HG03280 (cell line): ENCODE results near the gene LTB4R.

Experiments
- ATAC-seq: cut with Tn5 transposase; IDR thresholded peaks from one replicate; pipeline ENCODE4 v1.9.1; 2021; ENCODE audit warnings: mild to moderate bottlenecking, moderate library complexity; ENCODE audit not compliant: unreplicated experiment

LTB4R gene

GRCh38 chr14:24278424-24278823 is 32.9 kb upstream of the LTB4R start:
- no peak for ATAC-seq

- no peak for ATAC-seq
Observed at GRCh38 chr14:24279301-24280186, 31.8 kb upstream of the LTB4R start.

- ATAC-seq: no peak
Observed at GRCh38 chr14:24280797-24281460, 30.4 kb upstream of the LTB4R start.

GRCh38 chr14:24281636-24282035 is 29.7 kb upstream of the LTB4R start:
- no peak for ATAC-seq

GRCh38 chr14:24282736-24283135 is 28.6 kb upstream of the LTB4R start:
- ATAC-seq: no peak

GRCh38 chr14:24283796-24284460 is 27.4 kb upstream of the LTB4R start:
- ATAC-seq: no peak

GRCh38 chr14:24284501-24285035 is 26.7 kb upstream of the LTB4R start:
- no peak for ATAC-seq

GRCh38 chr14:24285351-24285750 is 26.0 kb upstream of the LTB4R start:
- ATAC-seq: no peak

GRCh38 chr14:24286996-24287395 is 24.3 kb upstream of the LTB4R start:
- no peak for ATAC-seq

- no peak for ATAC-seq
Observed at GRCh38 chr14:24289649-24290280, 21.5 kb upstream of the LTB4R start.

GRCh38 chr14:24290746-24291145 is 20.6 kb upstream of the LTB4R start:
- ATAC-seq: no peak

- ATAC-seq: no peak
Observed at GRCh38 chr14:24291446-24292117, 19.7 kb upstream of the LTB4R start.

- no peak for ATAC-seq
Observed at GRCh38 chr14:24292118-24292807, 19.0 kb upstream of the LTB4R start.

GRCh38 chr14:24293525-24293924 is 17.8 kb upstream of the LTB4R start:
- no peak for ATAC-seq

GRCh38 chr14:24296341-24297157 is 14.8 kb upstream of the LTB4R start:
- ATAC-seq: peak; percentile 46

GRCh38 chr14:24297190-24297964 is 13.9 kb upstream of the LTB4R start:
- no peak for ATAC-seq

- ATAC-seq: peak; percentile 4
Observed at GRCh38 chr14:24298892-24299254, 12.4 kb upstream of the LTB4R start.
